ENCODE results near the gene CSE1L. TPM values are rescaled to one million over a fixed set of nuclear protein-coding genes. Genes with fewer than 3 reads are reported as not detected.

CSE1L gene
- total and polyA plus RNA-seq, 7 donors: 37.2 to 75.7 (median 51.7) TPM

DNA sequence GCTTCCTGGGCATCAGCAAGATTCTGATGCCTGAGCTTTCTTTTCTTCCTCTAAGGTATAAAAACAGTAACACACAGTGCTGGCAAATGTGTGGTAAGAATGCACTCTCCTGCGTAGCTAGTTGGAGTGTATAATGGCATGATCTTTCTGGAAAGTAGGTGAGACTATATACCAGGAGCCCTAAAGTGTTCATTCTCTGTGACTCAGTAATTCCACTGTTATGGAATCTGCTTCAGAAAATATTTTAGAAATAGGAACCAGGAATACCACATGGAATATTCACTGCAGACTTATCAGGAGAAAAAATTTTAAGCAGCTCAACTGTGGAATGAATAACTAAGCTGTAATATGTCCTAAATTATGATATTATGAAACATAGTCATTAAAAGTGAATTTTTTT lies 16.9 kb upstream of the CSE1L start:
- peaks cover 10 to 99% of the 10 kb centered on the region in 2 donors for H3K36me3 ChIP-seq (ENCODE audit: insufficient read depth in 1 of 2, low read depth in 1 of 2)
- no peaks in the 10 kb centered on the region for H3K9me3 ChIP-seq
- no peak overlapping the region for H3K27ac ChIP-seq
- no peaks in the 10 kb centered on the region for H3K27me3 ChIP-seq (ENCODE audit: insufficient read depth in 3 of 3, low read length in 2 of 3)
- TF ChIP-seq, protein P1, sequence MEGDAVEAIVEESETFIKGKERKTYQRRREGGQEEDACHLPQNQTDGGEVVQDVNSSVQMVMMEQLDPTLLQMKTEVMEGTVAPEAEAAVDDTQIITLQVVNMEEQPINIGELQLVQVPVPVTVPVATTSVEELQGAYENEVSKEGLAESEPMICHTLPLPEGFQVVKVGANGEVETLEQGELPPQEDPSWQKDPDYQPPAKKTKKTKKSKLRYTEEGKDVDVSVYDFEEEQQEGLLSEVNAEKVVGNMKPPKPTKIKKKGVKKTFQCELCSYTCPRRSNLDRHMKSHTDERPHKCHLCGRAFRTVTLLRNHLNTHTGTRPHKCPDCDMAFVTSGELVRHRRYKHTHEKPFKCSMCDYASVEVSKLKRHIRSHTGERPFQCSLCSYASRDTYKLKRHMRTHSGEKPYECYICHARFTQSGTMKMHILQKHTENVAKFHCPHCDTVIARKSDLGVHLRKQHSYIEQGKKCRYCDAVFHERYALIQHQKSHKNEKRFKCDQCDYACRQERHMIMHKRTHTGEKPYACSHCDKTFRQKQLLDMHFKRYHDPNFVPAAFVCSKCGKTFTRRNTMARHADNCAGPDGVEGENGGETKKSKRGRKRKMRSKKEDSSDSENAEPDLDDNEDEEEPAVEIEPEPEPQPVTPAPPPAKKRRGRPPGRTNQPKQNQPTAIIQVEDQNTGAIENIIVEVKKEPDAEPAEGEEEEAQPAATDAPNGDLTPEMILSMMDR (IDR thresholded peaks at IDR 0.05): no peak
- no peak overlapping the region for H3K4me3 ChIP-seq
- WGBS, 3 donors: 92 to 100% (median 94%) methylated on average over 1 of the region's 1 CpG
- intact Hi-C loops (cut with DNase I): no loop called here
- DNase-seq: no peak
- H3K4me1 ChIP-seq: no peaks in the 10 kb centered on the region
- ATAC-seq: no peak

DNA sequence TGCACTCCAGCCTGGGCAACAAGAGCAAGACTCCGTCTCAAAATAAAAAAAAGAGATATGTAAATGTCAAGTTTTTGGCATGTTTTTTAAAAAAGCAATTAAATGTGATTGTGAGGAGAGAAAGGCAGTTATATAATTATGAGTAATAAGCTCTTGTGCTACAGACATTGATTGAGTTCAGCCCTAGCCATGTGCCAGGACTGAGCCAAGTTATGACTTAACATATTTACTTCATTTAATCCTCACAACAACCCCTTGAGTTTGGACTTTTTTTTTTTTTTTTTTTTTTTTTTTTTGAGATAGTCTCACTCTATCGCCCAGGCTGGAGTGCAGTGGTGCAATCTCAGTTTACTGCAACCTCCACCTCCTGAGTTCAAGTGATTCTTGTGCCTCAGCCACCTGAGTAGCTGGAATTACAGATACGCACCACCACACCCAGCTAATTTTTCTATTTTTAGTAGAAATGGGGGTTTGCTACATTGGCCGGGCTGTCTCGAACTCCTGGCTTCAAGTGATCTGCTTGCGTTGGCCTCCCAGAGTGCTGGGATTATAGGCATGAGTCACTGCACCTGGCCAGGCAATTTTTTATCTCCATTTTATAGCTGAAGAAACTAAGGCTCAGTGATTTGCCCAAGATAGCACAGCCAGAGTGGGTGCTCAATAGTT lies 15.0 kb upstream of the CSE1L start:
- Histone ChIP-seq H3K27ac (no peak overlapping the region), H3K4me3 (no peak overlapping the region), H3K36me3 (ENCODE audit: insufficient read depth in 1 of 2, low read depth in 1 of 2) (peaks cover 5 to 97% of the 10 kb centered on the region in 2 donors), H3K27me3 (ENCODE audit: insufficient read depth in 3 of 3, low read length in 2 of 3) (no peaks in the 10 kb centered on the region), H3K9me3 (no peaks in the 10 kb centered on the region), H3K4me1 (no peaks in the 10 kb centered on the region)
- ATAC-seq: peak in 2 of 4 donors; percentile 35 to 37
- intact Hi-C loops (cut with DNase I): no loop called here
- 56 to 78% (median 63%) methylated on average over 6 of the region's 6 CpGs for WGBS, 3 donors
- TF ChIP-seq, protein P1 (IDR thresholded peaks at IDR 0.05): no peak
- no peak for DNase-seq

DNA sequence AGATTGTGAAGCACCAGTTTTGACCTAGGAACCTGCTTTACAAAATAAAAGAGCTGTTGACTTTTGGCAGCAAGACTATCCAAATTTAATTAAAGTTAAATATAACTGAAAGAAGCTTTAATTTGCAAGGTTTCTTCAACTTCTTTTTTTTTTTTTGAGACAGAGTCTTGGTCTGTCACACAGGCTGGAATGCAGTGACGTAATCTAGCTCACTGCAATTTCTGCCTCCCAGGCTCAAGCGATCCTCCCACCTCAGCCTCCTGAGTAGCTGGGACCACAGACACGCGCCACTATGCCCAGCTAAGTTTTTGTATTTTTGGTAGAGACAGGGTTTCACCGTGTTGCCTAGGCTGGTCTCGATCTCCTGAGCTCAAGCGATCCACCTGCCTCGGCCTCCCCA lies 13.7 kb upstream of the CSE1L start:
- no peak for DNase-seq
- TF ChIP-seq, protein P1 (IDR thresholded peaks at IDR 0.05): no peak

DNA sequence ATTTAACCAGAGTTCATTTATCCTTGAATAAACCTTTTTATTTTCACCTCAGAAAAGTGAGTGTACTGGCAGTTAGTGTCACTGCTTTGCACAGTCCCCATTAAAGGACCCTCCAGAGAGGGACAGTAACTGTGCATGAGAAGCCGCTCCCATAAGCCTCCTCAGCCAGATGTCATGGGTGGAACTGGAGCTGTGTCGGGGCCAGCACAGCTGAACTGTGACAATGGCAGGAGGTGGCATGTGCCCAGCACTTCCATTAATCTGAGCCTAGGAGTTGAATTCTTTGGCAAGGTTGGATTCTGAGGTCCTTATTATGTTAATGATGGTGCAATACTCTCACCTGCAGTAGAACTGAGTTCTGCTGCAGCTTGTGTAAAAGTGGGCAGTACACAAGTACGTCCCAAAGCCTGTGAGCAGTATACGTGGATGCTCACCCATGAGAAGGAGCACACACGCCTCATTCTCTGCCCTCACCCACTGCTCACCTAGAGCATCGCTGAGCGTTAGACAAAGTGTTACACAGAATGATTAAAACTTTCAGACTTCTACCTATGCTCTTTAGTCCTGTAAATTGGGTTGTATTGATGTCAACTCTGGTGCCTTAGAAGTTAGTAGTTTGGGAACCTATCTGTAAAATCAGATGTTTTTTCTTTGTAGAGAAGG lies 11.9 kb upstream of the CSE1L start:
- 78 to 89% (median 84%) methylated on average over 7 of the region's 7 CpGs for WGBS, 3 donors
- H3K36me3 ChIP-seq (ENCODE audit: insufficient read depth in 1 of 2, low read depth in 1 of 2): peaks cover 5 to 75% of the 10 kb centered on the region in 2 donors
- no peak overlapping the region for H3K27ac ChIP-seq
- intact Hi-C loops (cut with DNase I): no loop called here
- no peaks in the 10 kb centered on the region for H3K4me1 ChIP-seq
- DNase-seq (no peak), ATAC-seq (peak in 1 of 4 donors; percentile 40)
- TF ChIP-seq, protein P1 (IDR thresholded peaks at IDR 0.05): no peak
- no peaks in the 10 kb centered on the region for H3K27me3 ChIP-seq (ENCODE audit: insufficient read depth in 3 of 3, low read length in 2 of 3)
- no peaks in the 10 kb centered on the region for H3K9me3 ChIP-seq
- H3K4me3 ChIP-seq: no peak overlapping the region

More for the DNA sequence above, 13.7 kb upstream of the CSE1L start:
- WGBS, 3 donors: 96 to 97% (median 96%) methylated on average over 8 of the region's 8 CpGs
- no peak overlapping the region for H3K27ac ChIP-seq
- no peaks in the 10 kb centered on the region for H3K27me3 ChIP-seq (ENCODE audit: insufficient read depth in 3 of 3, low read length in 2 of 3)
- intact Hi-C loops (cut with DNase I): no loop called here
- no peaks in the 10 kb centered on the region for H3K9me3 ChIP-seq
- ATAC-seq: no peak
- no peaks in the 10 kb centered on the region for H3K4me1 ChIP-seq
- peaks cover 5 to 92% of the 10 kb centered on the region in 2 donors for H3K36me3 ChIP-seq (ENCODE audit: insufficient read depth in 1 of 2, low read depth in 1 of 2)
- no peak overlapping the region for H3K4me3 ChIP-seq
